NCI-H2029 (cell line): ENCODE results near the gene SPON2.
"Not testable (repeated sequence)": the region's sequence is repeated elsewhere in the genome, so short reads cannot be mapped to it uniquely, and the experiment has no call there.

Experiments used
- DNase-seq: peaks from one replicate; lab custom pipeline; 2025; lab: John Stamatoyannopoulos, UW

Gene SPON2

GRCh38 chr4:1151541-1151940 is 20.8 kb downstream of the SPON2 start:
- DNase-seq = no peak

- no peak for DNase-seq
Measured at GRCh38 chr4:1150875-1151274, 21.5 kb downstream of the SPON2 start.

DNA sequence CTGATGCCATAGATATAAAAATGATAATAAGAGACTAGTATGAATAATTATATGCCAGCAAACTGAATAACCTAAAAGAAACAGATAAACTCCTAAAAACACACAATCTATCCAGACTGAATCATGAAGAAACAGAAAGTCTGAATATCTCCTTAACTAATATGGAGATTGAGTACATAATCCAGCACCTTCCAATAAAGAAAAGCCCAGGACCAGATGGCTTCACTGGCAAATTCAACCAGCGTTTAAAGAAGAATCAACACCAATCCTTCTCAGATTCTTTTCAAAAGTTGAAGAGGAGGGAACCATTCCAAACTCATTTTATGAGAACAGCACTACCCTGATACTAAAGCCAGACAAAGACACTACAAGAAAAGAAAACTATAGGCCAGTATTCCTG is 32.5 kb downstream of the SPON2 start:
- no peak for DNase-seq

DNA sequence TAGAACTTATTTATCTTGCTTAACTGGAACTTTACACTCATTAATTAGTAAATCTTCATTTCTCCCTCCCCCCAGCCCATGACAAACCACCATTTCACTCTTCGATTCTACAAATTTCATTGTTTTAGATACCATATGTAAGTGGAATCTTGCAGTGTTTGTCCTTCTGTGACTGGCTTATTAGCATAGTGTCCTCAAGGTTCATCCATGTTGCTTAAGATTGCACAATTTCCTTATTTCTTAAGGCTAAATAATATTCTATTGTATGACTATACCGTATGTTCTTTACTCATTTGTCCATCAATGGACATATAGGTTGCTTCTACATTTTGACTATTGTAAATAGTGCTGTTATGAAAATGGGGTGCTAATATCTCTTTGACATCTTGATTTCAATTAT is 34.5 kb downstream of the SPON2 start:
- no peak for DNase-seq

- DNase-seq = no peak
Measured at GRCh38 chr4:1137063-1137776, 35.2 kb downstream of the SPON2 start.

DNA sequence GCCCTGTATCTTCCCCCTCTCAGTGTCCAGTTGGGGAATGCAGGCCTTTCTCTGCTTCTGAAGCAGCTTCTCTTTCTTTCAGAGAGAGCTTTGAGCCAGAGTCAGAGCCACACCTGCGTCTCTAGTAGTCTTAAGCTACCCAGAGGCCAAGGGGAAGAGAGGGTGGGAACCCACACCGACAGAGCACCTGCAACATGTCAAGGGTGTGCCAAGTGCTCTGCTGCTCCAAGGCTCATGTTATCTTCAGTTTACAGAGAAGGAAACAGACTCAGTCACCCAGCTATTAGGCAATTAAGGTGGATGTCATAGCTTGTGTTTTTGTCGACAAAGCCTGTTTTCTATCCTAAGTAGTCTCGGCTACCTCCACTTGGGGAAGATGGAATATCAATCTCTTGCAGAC is 36.3 kb downstream of the SPON2 start:
- DNase-seq = no peak

GRCh38 chr4:1133033-1133432 is 39.4 kb downstream of the SPON2 start:
- DNase-seq = no peak

- DNase-seq = peak; percentile 54
Measured at GRCh38 chr4:1130316-1131186, 41.8 kb downstream of the SPON2 start.

- no peak for DNase-seq
Measured at GRCh38 chr4:1126506-1126905, 45.9 kb downstream of the SPON2 start.

- not testable (repeated sequence) for DNase-seq
Measured at GRCh38 chr4:1125466-1125865, 46.9 kb downstream of the SPON2 start.

DNA sequence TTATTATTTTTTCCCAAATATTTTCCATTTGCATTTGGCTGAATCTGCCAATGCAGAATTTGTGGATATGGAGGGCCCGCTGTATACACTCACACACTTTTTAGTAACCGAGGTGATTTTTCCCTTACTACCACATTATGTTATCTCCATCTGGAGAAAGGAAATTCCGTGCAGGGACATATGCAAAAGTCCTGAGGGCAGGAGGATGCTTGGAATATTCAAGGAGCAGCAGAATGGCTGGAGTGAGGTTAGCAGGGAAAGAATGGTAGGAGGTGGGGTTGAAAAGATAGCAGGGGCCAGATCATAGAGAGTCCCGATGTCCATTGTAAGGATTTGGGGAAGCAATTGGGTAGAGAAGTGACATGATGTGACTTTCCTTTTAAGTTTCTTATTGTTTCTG is 47.6 kb downstream of the SPON2 start:
- DNase-seq = no peak

DNA sequence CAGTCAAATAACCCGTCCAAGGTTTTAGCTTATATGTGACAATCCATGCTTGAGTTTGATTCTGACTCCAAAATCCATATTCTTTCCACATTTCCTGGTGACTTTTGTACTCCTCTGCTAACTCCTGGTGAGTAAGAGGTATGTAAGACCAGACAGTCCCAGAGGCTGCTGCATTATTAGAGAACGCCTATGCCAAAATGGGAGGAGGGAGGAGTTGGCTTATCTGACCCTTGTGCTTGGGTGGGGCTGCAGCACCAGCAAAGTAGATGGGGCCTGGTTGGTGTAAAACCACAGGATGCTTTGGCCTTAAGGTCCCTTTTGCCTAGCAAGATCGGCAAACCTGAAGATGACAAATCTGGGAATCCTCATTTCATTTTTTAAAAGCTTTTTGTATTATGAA is 49.9 kb downstream of the SPON2 start:
- no peak for DNase-seq
